Caco-2 (cell line): Measurements from ENCODE around the gene FOXP1. TPM values are rescaled to one million over a fixed set of nuclear protein-coding genes. Genes with fewer than 3 reads are reported as not detected.

Source experiments
- BruUV-seq: library from RNA; stranded (reverse); fragments of 400-500 nt; replicated peaks from 2 replicates; lab custom pipeline; 2021; lab: Mats Ljungman, UMichigan
- CTCF ChIA-PET: fragments of 300-600 bp; sonication (Branson Sonifier 250); formaldehyde crosslinking; loops from one replicate; lab custom pipeline; 2022; ENCODE audit warnings: antibody characterized with exemption; lab: Charles Lee
- POLR2A ChIA-PET: fragments of 300-600 bp; sonication (Branson Sonifier 250); formaldehyde crosslinking; loops from one replicate; lab custom pipeline; 2022; ENCODE audit warnings: antibody characterized with exemption; lab: Charles Lee
- DNase-seq, 2 experiments: peaks; one replicate each; pipeline versions ENCODE4 v3.0.0 to v3.0.0-alpha.2; 2020 to 2022
- H3K27me3 ChIP-seq: replicated peaks from 2 replicates; pipeline ENCODE4 v1.6.0; 2011; ENCODE audit warnings: low read length; ENCODE audit not compliant: control insufficient read depth, insufficient read depth
- H3K36me3 ChIP-seq: 2 replicates; pipeline ENCODE4 v1.5.1; 2011; ENCODE audit warnings: low read length; ENCODE audit not compliant: control insufficient read depth, insufficient read depth
- H3K4me1 ChIP-seq: fragments of 250-450 bp; sonication (Bioruptor Pico); 2 replicates; pipeline ENCODE4 v1.5.1; 2020; ENCODE audit warnings: mild to moderate bottlenecking
- H3K4me3 ChIP-seq: 2 replicates; pipeline ENCODE4 v1.5.1; 2011; ENCODE audit warnings: low read depth, mild to moderate bottlenecking, control low read depth, low read length
- H3K9me3 ChIP-seq: fragments of 250-450 bp; sonication (Bioruptor Pico); 2 replicates; pipeline ENCODE4 v1.5.1; 2020; ENCODE audit warnings: mild to moderate bottlenecking, moderate library complexity
- H3K27ac Mint-ChIP-seq: one replicate; pipeline ENCODE4 v1.8.0; 2022; ENCODE audit warnings: mixed read lengths; ENCODE audit not compliant: unreplicated experiment
- H3K27me3 Mint-ChIP-seq: one replicate; pipeline ENCODE4 v1.8.0; 2022; ENCODE audit warnings: mixed read lengths; ENCODE audit not compliant: insufficient read depth, unreplicated experiment
- H3K36me3 Mint-ChIP-seq: one replicate; pipeline ENCODE4 v1.8.0; 2022; ENCODE audit warnings: mild to moderate bottlenecking, mixed read lengths; ENCODE audit not compliant: insufficient read depth, unreplicated experiment
- H3K4me1 Mint-ChIP-seq: one replicate; pipeline ENCODE4 v1.8.0; 2022; ENCODE audit warnings: low read depth, mixed read lengths; ENCODE audit not compliant: unreplicated experiment
- H3K4me3 Mint-ChIP-seq: one replicate; pipeline ENCODE4 v1.8.0; 2022; ENCODE audit warnings: mild to moderate bottlenecking, moderate library complexity, mixed read lengths; ENCODE audit not compliant: unreplicated experiment
- H3K9me3 Mint-ChIP-seq: one replicate; pipeline ENCODE4 v1.8.0; 2022; ENCODE audit warnings: mixed read lengths; ENCODE audit not compliant: unreplicated experiment
- CTCF ChIP-seq, 2 experiments: fragments of 200-600 bp in 1 of 2; IDR thresholded peaks; 1 replicate in 1 of 2; 2 replicates in 1 of 2; pipeline versions ENCODE4 v1.5.1 to v1.8.0; 2011 to 2022; ENCODE audit warnings: antibody characterized with exemption in 1 of 2, control low read depth in 1 of 2, inconsistent platforms in 1 of 2, low read depth in 1 of 2, low read length in 1 of 2, mild to moderate bottlenecking in 1 of 2, moderate library complexity in 1 of 2; ENCODE audit not compliant: insufficient read depth in 1 of 2, severe bottlenecking in 1 of 2, unreplicated experiment in 1 of 2
- intact Hi-C: fragments of 100-400 bp; cut with micrococcal nuclease; formaldehyde crosslinking; loops from one replicate; pipeline ENCODE4 v1.10.0; 2022; ENCODE audit not compliant: unreplicated experiment
- total RNA-seq: library from RNA; stranded (reverse); gene quantifications from 2 replicates; pipeline ENCODE4 v1.2.3, GENCODE V29; 2022

The FOXP1 gene
- total RNA-seq, 1 experiment from 2014 or later = 131 TPM

DNA sequence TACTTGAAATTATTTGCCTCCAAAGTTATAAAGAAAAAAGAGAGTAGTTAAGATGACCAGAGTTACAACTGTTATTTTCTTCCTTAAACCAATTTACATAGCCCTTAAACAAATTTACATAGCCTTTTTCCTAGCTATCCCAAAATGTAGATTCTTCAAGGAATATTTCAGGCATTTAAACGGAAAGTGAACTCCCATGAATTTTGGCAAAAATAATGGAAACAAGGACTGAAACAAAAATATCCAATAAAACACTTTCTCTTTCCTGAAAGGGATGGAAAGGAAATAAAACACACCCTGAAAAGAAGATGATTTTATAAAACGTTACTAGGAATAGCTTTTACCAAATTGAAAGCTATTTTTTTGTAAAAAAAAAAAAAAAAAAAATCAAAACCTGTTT lies 418.6 kb downstream of the FOXP1 start:
- Mint-ChIP-seq H3K4me1 (peaks cover 32% of the 10 kb centered on the region), H3K36me3 (peaks cover 28% of the 10 kb centered on the region), H3K9me3 (peaks cover 10% of the 10 kb centered on the region), H3K4me3 (no peak overlapping the region), H3K27me3 (no peaks in the 10 kb centered on the region), H3K27ac (no peak overlapping the region)
- intact Hi-C loops = no loop called here
- DNase-seq = no peak
- Histone ChIP-seq H3K4me1 (peaks cover 51% of the 10 kb centered on the region), H3K4me3 (no peak overlapping the region), H3K27me3 (no peaks in the 10 kb centered on the region), H3K9me3 (0 out of 2 replicates have a peak, but pooled peaks cover 8% of the 10 kb centered on the region), H3K36me3 (peaks cover 3% of the 10 kb centered on the region; the same call in 1 of the 2 replicates)
- ChIA-PET CTCF (no interaction called here), POLR2A (interaction anchor here (0.6 kb wide), 1 partner anchor 90 kb away, joined by 3 read pairs; no protein-coding TSS in a partner anchor)
- BruUV-seq = no TSS peak
- TF ChIP-seq CTCF (IDR thresholded peaks at IDR 0.05; ENCODE audit: insufficient read depth in 1 of 2, low read depth in 1 of 2, low read length in 1 of 2, severe bottlenecking in 1 of 2, unreplicated experiment in 1 of 2) = no peak

- no peak for TF ChIP-seq CTCF (IDR thresholded peaks at IDR 0.05; ENCODE audit: insufficient read depth in 1 of 2, low read depth in 1 of 2, low read length in 1 of 2, severe bottlenecking in 1 of 2, unreplicated experiment in 1 of 2)
- peaks cover 33% of the 10 kb centered on the region for H3K4me1 Mint-ChIP-seq
- Histone ChIP-seq H3K27me3 (no peaks in the 10 kb centered on the region), H3K9me3 (0 out of 2 replicates have a peak, but pooled peaks cover 8% of the 10 kb centered on the region), H3K4me1 (peaks cover 40% of the 10 kb centered on the region), H3K36me3 (peaks cover 3% of the 10 kb centered on the region; the same call in 1 of the 2 replicates), H3K4me3 (no peak overlapping the region)
- no TSS peak for BruUV-seq
- intact Hi-C loops = no loop called here
- H3K27ac Mint-ChIP-seq = no peak overlapping the region
- CTCF ChIA-PET = no interaction called here
- H3K9me3 Mint-ChIP-seq = peaks cover 10% of the 10 kb centered on the region
- POLR2A ChIA-PET = no interaction called here
- H3K4me3 Mint-ChIP-seq = no peak overlapping the region
- H3K27me3 Mint-ChIP-seq = no peaks in the 10 kb centered on the region
- no peak for DNase-seq
- H3K36me3 Mint-ChIP-seq = peaks cover 28% of the 10 kb centered on the region
Measured at GRCh38 chr3:71163198-71163918, 420.2 kb downstream of the FOXP1 start.

GRCh38 chr3:71162221-71162620 lies 421.3 kb downstream of the FOXP1 start:
- Mint-ChIP-seq H3K36me3 (peaks cover 28% of the 10 kb centered on the region), H3K4me1 (peaks cover 29% of the 10 kb centered on the region), H3K27ac (no peak overlapping the region), H3K9me3 (peaks cover 10% of the 10 kb centered on the region), H3K4me3 (no peak overlapping the region), H3K27me3 (no peaks in the 10 kb centered on the region)
- DNase-seq = no peak
- no peak for TF ChIP-seq CTCF (IDR thresholded peaks at IDR 0.05; ENCODE audit: insufficient read depth in 1 of 2, low read depth in 1 of 2, low read length in 1 of 2, severe bottlenecking in 1 of 2, unreplicated experiment in 1 of 2)
- Histone ChIP-seq H3K27me3 (no peaks in the 10 kb centered on the region), H3K9me3 (0 out of 2 replicates have a peak, but pooled peaks cover 8% of the 10 kb centered on the region), H3K4me1 (peaks cover 32% of the 10 kb centered on the region), H3K4me3 (no peak overlapping the region), H3K36me3 (peaks cover 3% of the 10 kb centered on the region; the same call in 1 of the 2 replicates)
- no TSS peak for BruUV-seq
- intact Hi-C loops = no loop called here
- CTCF ChIA-PET = no interaction called here
- POLR2A ChIA-PET = no interaction called here
